Spinal cord (tissue), 10 donors: ENCODE results near the gene PHF12. TPM values are rescaled to one million over a fixed set of nuclear protein-coding genes. Genes with fewer than 3 reads are reported as not detected.
"Not testable (repeated sequence)": the region's sequence is repeated elsewhere in the genome, so short reads cannot be mapped to it uniquely, and the experiment has no call there.

Experiments used
- DNase-seq, 6 donors: peaks; one replicate each; pipeline versions ENCODE4 v3.0.0 to v3.0.0-alpha.2; 2013 to 2015; ENCODE audit warnings: low spot score in 6 of 6, low read depth in 4 of 6
- H3K27ac ChIP-seq: one replicate; pipeline ENCODE4 v1.5.1; 2013; ENCODE audit warnings: low read depth, low read length, control low read depth
- H3K27me3 ChIP-seq: one replicate; pipeline ENCODE4 v1.6.1; 2013; ENCODE audit warnings: low read length; ENCODE audit not compliant: control insufficient read depth, insufficient read depth
- H3K36me3 ChIP-seq: one replicate; pipeline ENCODE4 v1.6.1; 2013; ENCODE audit warnings: low read length; ENCODE audit not compliant: control insufficient read depth, insufficient read depth
- H3K4me1 ChIP-seq: one replicate; pipeline ENCODE4 v1.6.1; 2013; ENCODE audit warnings: low read length; ENCODE audit not compliant: control insufficient read depth, insufficient read depth
- H3K4me3 ChIP-seq: one replicate; pipeline ENCODE4 v1.5.1; 2013; ENCODE audit warnings: low read depth, low read length, control low read depth
- H3K9me3 ChIP-seq: one replicate; pipeline ENCODE4 v1.6.1; 2013; ENCODE audit warnings: low read length; ENCODE audit not compliant: control insufficient read depth, insufficient read depth
- WGBS: methylation state at CpG from one replicate; pipeline ENCODE4 v1.1.5; 2013; ENCODE audit warnings: missing lambda C conversion rate; ENCODE audit not compliant: insufficient coverage; 5-methylcytosine and 5-hydroxymethylcytosine counted together
- polyA plus RNA-seq, 2 donors: library from polyadenylated mRNA; unstranded; fragments of 120-200 nt; gene quantifications; one replicate each; pipeline ENCODE4 v1.2.1, GENCODE V29; 2013; ENCODE audit not compliant: insufficient read length in 2 of 2
- total RNA-seq, 2 donors: library from RNA; depleted of rRNA in 1 of 2; stranded (reverse); fragments of 120-200 nt in 1 of 2; fragments of >200 nt in 1 of 2; gene quantifications; one replicate each; pipeline versions ENCODE4 v1.2.3 to v1.2.4, GENCODE V29; 2013 to 2014
- donor health status: healthy.

PHF12 gene
- total and polyA plus RNA-seq, 4 donors: 21.3 to 56.0 (median 38.0) TPM

DNA sequence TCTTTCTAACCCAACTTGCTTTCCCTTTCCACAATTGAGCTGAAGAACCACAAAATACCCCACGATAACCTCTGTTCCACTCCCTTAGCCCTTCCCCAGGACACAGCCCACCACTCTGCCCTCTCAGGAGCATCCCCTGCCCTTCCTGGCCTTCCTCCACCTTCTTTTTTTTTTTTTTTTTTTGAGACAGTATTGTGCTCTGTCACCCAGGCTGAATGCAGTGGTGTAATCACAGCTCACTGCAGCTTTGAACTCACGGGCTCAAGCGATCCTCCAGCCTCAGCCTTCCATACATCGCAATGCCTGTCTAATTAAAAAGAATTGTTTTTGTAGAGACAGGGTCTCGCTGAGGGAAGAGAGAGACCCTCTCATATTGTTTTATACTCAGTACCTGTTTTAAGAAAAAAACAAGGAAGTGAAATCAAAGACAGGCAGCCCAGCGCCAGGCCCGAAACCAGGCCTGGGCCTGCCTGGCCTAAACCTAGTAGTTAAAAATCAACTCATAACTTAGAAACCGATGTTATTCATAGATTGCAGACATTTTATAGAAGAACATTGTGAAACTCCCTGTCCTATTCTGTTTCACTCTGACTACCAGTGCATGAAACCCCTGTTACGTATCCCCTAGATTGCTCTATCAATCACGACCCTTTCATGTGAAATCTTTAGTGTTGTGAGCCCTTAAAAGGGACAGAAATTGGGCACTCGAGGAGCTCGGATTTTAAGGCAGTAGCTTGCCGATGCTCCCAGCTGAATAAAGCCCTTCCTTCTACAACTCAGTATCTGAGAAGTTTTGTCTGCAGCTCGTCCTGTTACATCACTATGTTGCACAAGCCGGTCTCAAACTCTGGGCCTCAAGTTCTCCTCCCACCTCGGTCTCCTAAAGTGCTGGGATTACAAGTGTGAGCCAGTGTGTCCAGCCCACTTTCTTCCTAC is 57.8 kb downstream of the PHF12 start:
- H3K36me3 ChIP-seq: peaks cover 31% of the 10 kb centered on the region
- WGBS: 95% methylated on average over 5 of the region's 16 CpGs
- H3K27ac ChIP-seq, DNase-seq, H3K27me3 ChIP-seq, H3K4me3 ChIP-seq, H3K9me3 ChIP-seq: not testable (repeated sequence)
- peaks cover 31% of the 10 kb centered on the region for H3K4me1 ChIP-seq

DNA sequence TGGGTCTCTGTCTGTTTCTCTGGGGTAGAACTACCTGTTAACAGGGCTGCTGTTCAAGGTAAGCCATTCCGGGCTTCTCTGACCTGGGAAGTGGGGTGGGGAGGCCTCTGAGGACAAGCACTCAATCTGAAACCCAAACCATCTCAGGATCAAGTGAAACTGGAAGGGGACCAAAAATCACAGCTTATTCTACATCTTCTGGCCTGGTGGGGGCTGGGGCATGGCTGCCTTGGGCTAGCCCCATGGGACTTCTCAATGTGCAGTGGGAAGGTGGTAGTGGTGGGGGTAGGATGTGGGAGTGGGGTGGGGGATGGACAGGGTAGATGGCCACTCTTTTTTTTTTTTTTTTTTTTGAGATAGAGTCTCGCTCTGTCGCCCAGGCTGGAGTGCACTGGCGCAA is 59.3 kb downstream of the PHF12 start:
- Histone ChIP-seq H3K27me3 (no peaks in the 10 kb centered on the region), H3K9me3 (no peaks in the 10 kb centered on the region), H3K4me3 (no peak overlapping the region), H3K36me3 (peaks cover 40% of the 10 kb centered on the region), H3K4me1 (peaks cover 19% of the 10 kb centered on the region), H3K27ac (no peak overlapping the region)
- DNase-seq: no peak
- 100% methylated on average over 1 of the region's 4 CpGs for WGBS

DNA sequence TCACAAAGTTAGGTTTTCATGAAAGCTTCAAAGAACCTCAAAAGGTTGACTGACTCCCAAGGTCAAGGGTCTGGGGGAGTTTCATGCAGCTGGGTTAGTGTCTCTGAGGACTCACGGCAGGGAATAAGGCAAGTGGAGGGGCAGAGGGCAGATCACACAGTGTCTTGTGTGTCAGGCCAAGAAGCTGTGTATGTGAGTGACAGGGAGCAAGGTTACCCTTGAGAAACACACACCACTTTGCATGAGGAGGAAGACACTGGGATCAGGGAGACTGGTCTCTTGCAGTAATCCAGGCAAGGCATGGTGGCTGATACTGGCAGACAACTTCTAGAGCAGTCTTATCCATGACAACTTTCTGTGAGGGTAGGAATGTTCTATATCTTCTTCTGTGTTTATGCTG is 60.1 kb downstream of the PHF12 start:
- Histone ChIP-seq H3K36me3 (peaks cover 46% of the 10 kb centered on the region), H3K27ac (no peak overlapping the region), H3K9me3 (no peaks in the 10 kb centered on the region), H3K4me3 (no peak overlapping the region), H3K27me3 (no peaks in the 10 kb centered on the region), H3K4me1 (peaks cover 12% of the 10 kb centered on the region)
- no peak for DNase-seq
- WGBS: 40% methylated on average over 1 of the region's 1 CpG

DNA sequence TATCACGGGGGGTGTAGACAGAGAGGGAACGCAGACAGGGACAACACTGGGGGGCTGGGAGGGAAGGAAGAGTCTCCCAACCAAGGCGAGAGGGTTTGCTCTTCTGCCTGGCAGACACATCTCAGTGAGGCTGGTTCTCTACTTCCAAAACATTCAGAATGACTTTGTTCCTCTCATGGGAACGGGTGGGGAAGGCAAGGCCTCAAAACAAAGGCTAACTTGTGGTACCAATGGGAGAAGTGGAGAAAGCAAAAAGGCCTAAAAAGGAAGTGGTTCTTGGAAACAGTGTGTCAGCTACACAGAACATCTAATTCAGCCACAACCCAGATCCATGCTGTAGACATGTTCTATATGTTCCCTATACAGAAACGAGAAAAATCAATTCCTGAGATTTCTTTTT is 61.3 kb downstream of the PHF12 start:
- no peaks in the 10 kb centered on the region for H3K27me3 ChIP-seq
- peaks cover 6% of the 10 kb centered on the region for H3K4me1 ChIP-seq
- H3K36me3 ChIP-seq: peaks cover 58% of the 10 kb centered on the region
- no peak overlapping the region for H3K27ac ChIP-seq
- no peak overlapping the region for H3K4me3 ChIP-seq
- DNase-seq: no peak
- WGBS: 100% methylated on average over 2 of the region's 5 CpGs
- no peaks in the 10 kb centered on the region for H3K9me3 ChIP-seq

DNA sequence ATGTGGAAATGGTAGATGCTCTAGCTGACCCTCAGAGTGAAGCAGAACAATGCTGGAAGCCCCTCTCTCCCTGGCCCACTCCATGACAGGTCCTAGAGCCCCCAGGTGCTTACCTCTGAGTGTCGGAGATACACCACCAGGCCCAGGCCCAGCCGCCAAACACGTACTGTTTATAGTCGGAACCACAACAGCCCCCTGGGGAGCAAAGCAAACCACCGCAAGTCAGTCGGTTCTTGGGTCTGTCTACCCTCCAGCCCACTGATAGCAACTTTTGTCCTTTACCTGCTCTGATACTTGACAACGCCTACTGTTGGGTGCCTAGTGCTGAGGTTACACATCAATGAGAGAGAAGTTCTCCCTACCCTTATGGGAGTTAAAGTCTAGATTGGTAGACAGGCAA is 62.5 kb downstream of the PHF12 start:
- no peak for DNase-seq
- Histone ChIP-seq H3K27ac (no peak overlapping the region), H3K27me3 (no peaks in the 10 kb centered on the region), H3K9me3 (no peaks in the 10 kb centered on the region), H3K4me1 (peaks cover 6% of the 10 kb centered on the region), H3K36me3 (peaks cover 70% of the 10 kb centered on the region), H3K4me3 (no peak overlapping the region)
- WGBS: 85% methylated on average over 3 of the region's 7 CpGs

DNA sequence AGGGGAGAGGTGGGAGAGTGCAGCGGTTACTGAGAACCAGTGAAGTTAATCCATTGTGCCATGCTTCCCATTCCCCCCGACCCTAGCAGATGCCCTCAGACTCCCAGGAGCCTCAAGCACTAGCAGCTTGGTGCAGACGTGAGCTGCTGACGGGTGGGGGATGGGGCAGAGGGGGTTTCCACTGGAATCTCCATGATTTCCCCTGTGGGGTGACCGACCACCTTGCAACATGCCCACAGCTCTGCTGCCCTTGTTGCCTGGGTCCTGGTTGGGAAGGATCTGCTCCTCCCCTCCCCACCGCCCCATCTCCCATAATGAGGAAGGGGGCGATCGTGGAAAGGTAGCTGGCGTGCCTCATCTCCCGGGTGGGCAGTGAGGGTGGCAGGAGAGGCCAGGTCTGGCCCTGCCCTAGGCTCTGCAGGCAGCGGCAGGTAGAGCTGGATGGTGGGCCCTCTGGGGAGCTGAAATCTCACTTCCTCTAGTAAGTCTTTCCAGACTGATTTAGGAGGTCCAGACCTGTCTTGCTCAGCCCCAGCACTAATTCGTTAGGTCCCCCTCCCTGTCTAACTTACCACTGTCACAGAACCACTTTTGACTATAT is 63.3 kb downstream of the PHF12 start:
- WGBS: 93% methylated on average over 4 of the region's 12 CpGs
- no peak overlapping the region for H3K27ac ChIP-seq
- no peak for DNase-seq
- no peaks in the 10 kb centered on the region for H3K27me3 ChIP-seq
- no peak overlapping the region for H3K4me3 ChIP-seq
- no peaks in the 10 kb centered on the region for H3K9me3 ChIP-seq
- H3K4me1 ChIP-seq: peaks cover 3% of the 10 kb centered on the region
- H3K36me3 ChIP-seq: peaks cover 72% of the 10 kb centered on the region

DNA sequence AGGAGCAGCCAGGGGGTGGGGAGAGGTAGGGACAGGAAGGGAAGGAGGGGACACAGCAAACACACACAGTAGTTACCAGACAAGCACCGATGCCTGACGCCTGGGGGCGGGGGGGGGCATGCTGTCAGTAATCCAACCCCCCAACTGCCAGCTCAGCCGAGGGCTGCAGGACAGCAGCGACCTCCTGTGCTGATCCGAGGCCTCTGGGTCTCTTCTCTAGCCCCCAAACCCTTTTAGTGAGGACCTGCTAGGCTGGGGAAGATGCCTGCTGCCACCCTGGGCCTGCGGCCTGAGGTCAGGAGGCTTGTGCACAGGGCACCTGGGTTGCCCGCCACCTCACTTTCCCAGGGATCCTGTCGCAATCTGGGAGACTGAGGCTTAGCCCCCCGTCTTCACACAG is 65.4 kb downstream of the PHF12 start:
- no peaks in the 10 kb centered on the region for H3K4me1 ChIP-seq
- no peak overlapping the region for H3K4me3 ChIP-seq
- H3K27me3 ChIP-seq: no peaks in the 10 kb centered on the region
- H3K27ac ChIP-seq: no peak overlapping the region
- H3K36me3 ChIP-seq: peaks cover 79% of the 10 kb centered on the region
- WGBS: 82% methylated on average over 9 of the region's 10 CpGs
- no peaks in the 10 kb centered on the region for H3K9me3 ChIP-seq
- DNase-seq: no peak

DNA sequence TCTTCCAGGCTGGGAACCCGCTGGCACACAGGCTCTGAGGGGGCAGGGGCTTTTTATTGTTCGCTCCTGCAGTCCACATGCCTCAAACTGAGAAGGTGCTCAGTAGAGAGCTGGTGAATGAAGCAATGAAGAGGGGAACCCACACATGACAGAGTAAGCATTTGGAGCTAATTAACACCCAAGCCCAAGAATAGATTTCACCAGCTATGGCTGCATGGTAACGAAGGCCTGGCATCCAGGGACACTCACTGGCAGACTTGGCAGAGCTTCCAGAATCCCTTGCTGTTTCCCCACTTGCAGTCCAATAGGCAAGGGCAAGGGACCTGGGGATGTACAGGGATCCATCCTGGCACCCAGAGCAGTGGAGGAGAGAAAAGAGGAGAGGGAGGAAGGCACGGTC is 66.0 kb downstream of the PHF12 start:
- Histone ChIP-seq H3K4me3 (no peak overlapping the region), H3K9me3 (no peaks in the 10 kb centered on the region), H3K27ac (no peak overlapping the region), H3K36me3 (peaks cover 82% of the 10 kb centered on the region), H3K27me3 (no peaks in the 10 kb centered on the region), H3K4me1 (no peaks in the 10 kb centered on the region)
- no peak for DNase-seq
- 85% methylated on average over 4 of the region's 4 CpGs for WGBS

DNA sequence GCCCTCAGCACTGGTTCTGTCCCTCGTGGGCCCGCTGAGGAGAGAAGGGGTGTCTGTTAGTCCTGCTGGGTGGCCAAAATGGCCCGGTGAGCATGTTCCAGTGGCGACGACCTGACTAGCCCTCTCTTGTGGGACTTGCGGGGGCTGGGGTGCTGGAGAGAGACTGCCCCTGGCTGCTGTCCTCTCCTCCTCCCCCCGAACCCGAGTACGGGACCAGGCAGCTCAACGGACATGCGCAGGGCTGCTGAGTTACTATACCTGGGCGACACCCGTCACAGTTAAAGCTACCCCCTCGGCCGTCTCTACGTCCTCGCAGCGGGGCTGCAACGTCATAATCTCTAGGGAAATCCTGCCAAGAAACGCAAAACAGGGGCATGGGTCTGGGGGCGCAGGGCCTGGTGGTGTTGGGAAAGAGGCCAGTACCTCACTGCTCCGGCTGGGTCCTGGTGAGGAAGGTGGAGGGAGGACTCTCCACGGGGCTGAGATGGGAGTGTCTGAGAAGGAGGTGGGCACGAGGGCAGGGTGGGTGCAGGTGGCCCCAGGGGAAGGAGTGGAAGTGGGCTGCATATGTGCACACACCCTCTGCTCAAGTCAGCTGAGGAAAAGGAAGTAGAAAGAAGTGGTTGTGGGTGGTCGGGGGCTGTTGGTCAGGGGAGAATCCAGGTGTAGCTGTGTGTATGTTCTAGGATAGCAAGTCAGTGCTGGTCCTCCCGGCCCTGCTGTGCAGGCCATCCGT is 67.2 kb downstream of the PHF12 start:
- WGBS: 91% methylated on average over 27 of the region's 27 CpGs
- no peak overlapping the region for H3K4me3 ChIP-seq

More for the DNA sequence above, 67.2 kb downstream of the PHF12 start:
- no peaks in the 10 kb centered on the region for H3K9me3 ChIP-seq
- H3K27ac ChIP-seq: no peak overlapping the region
- peaks cover 94% of the 10 kb centered on the region for H3K36me3 ChIP-seq
- no peaks in the 10 kb centered on the region for H3K4me1 ChIP-seq
- DNase-seq: no peak
- H3K27me3 ChIP-seq: no peaks in the 10 kb centered on the region
